Endometrial microvascular endothelial cells (primary cell): ENCODE data around the gene SCARB1. TPM values are rescaled to one million over a fixed set of nuclear protein-coding genes. Genes with fewer than 3 reads are reported as not detected.

ENCODE experiments used
- in situ Hi-C: cut with HindIII; loops from 2 replicates; pipeline ENCODE4 v1.10.0; 2017; ENCODE audit warnings: low sequenced_read_pairs, low pct_unique_long_range_greater_than_20kb; ENCODE audit errors: inconsistent ontology term
- total RNA-seq: library from RNA; depleted of rRNA; stranded (reverse); fragments of >200 nt; gene quantifications from one replicate; pipeline ENCODE4 v1.2.3, GENCODE V29; 2015; ENCODE audit errors: inconsistent ontology term

SCARB1 gene
- total RNA-seq, 1 donor from 2014 or later, result 67.9 TPM

GRCh38 chr12:124731869-124732268 lies 131.8 kb downstream of the SCARB1 start:
- in situ Hi-C loops, result loop anchor here (10.0 kb wide), 2 partner anchors 47 to 377 kb away; no protein-coding TSS in a partner anchor

GRCh38 chr12:124730455-124730932 lies 133.2 kb downstream of the SCARB1 start:
- in situ Hi-C loops, result loop anchor here (10.0 kb wide), 2 partner anchors 46 to 376 kb away; no protein-coding TSS in a partner anchor

GRCh38 chr12:124727922-124728321 lies 135.7 kb downstream of the SCARB1 start:
- in situ Hi-C loops, result no loop called here

- in situ Hi-C loops, result no loop called here
These were observed 136.3 kb downstream of the SCARB1 start for GRCh38 chr12:124727264-124727800.

Other genes with a start within 250 kb of the SCARB1 start
- gene UBC, start 50.8 kb upstream of the SCARB1 start, total RNA-seq, result 1,415 TPM
- 19.9 TPM for gene DHX37, start 125.3 kb upstream of the SCARB1 start, total RNA-seq
- gene BRI3BP, start 129.8 kb upstream of the SCARB1 start, total RNA-seq, result 7.3 TPM
- 23.0 TPM for gene AACS, start 201.6 kb upstream of the SCARB1 start, total RNA-seq